Keratinocyte (primary cell): ENCODE data around the gene TEAD2. TPM values are rescaled to one million over a fixed set of nuclear protein-coding genes. Genes with fewer than 3 reads are reported as not detected.
A peak's percentile ranks its signal among the peaks of the same experiment; 100 is the strongest.
"Not testable (repeated sequence)": the region's sequence is repeated elsewhere in the genome, so short reads cannot be mapped to it uniquely, and the experiment has no call there.

Source experiments
- DNase-seq: peaks from one replicate; pipeline ENCODE4 v3.0.0-alpha.2; 2011; ENCODE audit warnings: low read depth, missing footprints, low spot score
- FAIRE-seq: peaks from 2 replicates; lab custom pipeline; 2011; peaks lifted over from hg19 to GRCh38; lab: Jason Lieb, UNC
- H2AFZ ChIP-seq: 2 replicates; pipeline ENCODE4 v1.6.0; 2012; ENCODE audit warnings: low read length, control low read depth, inconsistent platforms; ENCODE audit not compliant: control insufficient read depth
- H3K27ac ChIP-seq: 2 replicates; pipeline ENCODE4 v1.5.1; 2011; ENCODE audit warnings: low read length; ENCODE audit not compliant: control insufficient read depth, insufficient read depth
- H3K27me3 ChIP-seq: 3 replicates; pipeline ENCODE4 v1.6.0; 2011; ENCODE audit warnings: low read length; ENCODE audit not compliant: control insufficient read depth, insufficient read depth; ENCODE audit errors: extremely low read depth
- H3K36me3 ChIP-seq, 2 experiments: 2 replicates in 1 of 2; 3 replicates in 1 of 2; pipeline ENCODE4 v1.5.1; 2011; ENCODE audit warnings: low read length in 2 of 2, mild to moderate bottlenecking in 1 of 2; ENCODE audit not compliant: control insufficient read depth in 2 of 2, insufficient read depth in 2 of 2; ENCODE audit errors: extremely low read depth in 1 of 2
- H3K4me1 ChIP-seq: 3 replicates; pipeline ENCODE4 v1.5.1; 2011; ENCODE audit warnings: low read length; ENCODE audit not compliant: control insufficient read depth, insufficient read depth; ENCODE audit errors: extremely low read depth
- H3K4me2 ChIP-seq: 3 replicates; pipeline ENCODE4 v1.6.0; 2011; ENCODE audit warnings: low read depth, low read length; ENCODE audit not compliant: control insufficient read depth, insufficient read depth; ENCODE audit errors: extremely low read depth
- H3K4me3 ChIP-seq, 3 experiments: fragments of 200-600 bp in 1 of 3; sonication (generic) in 1 of 3; 2 replicates in 2 of 3; 3 replicates in 1 of 3; pipeline ENCODE4 v1.5.1; 2011 to 2016; ENCODE audit warnings: low read length in 3 of 3, mild to moderate bottlenecking in 3 of 3, control low read depth in 2 of 3, inconsistent platforms in 1 of 3, low read depth in 1 of 3, mixed read lengths in 1 of 3, mixed run types in 1 of 3, moderate library complexity in 1 of 3; ENCODE audit not compliant: control insufficient read depth in 2 of 3, insufficient read depth in 2 of 3; ENCODE audit errors: extremely low read depth in 1 of 3
- H3K79me2 ChIP-seq: 2 replicates; pipeline ENCODE4 v1.6.0; 2012; ENCODE audit warnings: low read length; ENCODE audit not compliant: control insufficient read depth, insufficient read depth
- H3K9ac ChIP-seq: 3 replicates; pipeline ENCODE4 v1.6.0; 2011; ENCODE audit warnings: low read length; ENCODE audit not compliant: control insufficient read depth, insufficient read depth; ENCODE audit errors: extremely low read depth
- H3K9me1 ChIP-seq: 3 replicates; pipeline ENCODE4 v1.6.0; 2011; ENCODE audit warnings: low read length; ENCODE audit not compliant: control insufficient read depth, insufficient read depth; ENCODE audit errors: extremely low read depth
- H3K9me3 ChIP-seq: 2 replicates; pipeline ENCODE4 v1.5.1; 2012; ENCODE audit warnings: low read depth, low read length; ENCODE audit not compliant: control insufficient read depth
- H4K20me1 ChIP-seq: 3 replicates; pipeline ENCODE4 v1.6.0; 2011; ENCODE audit warnings: low read length; ENCODE audit not compliant: control insufficient read depth, insufficient read depth; ENCODE audit errors: extremely low read depth
- EZH2 ChIP-seq: IDR thresholded peaks from one replicate; pipeline ENCODE4 v1.6.1; 2012; ENCODE audit warnings: inconsistent platforms, mild to moderate bottlenecking, low read length, moderate library complexity
- dilution Hi-C: fragments of 300-500 bp; cut with MboI; formaldehyde crosslinking; loops from one replicate; pipeline ENCODE4 v1.7.0; 2020; ENCODE audit warnings: low sequenced_read_pairs; ENCODE audit not compliant: extremely low pct_ligation_motif_present
- polyA plus RNA-seq, 5 experiments: library from polyadenylated mRNA; depleted of rRNA in 3 of 5; stranded (reverse) in 3 of 5; stranded (forward) in 1 of 5; unstranded in 1 of 5; fragments of >200 nt; gene quantifications; 1 replicate in 1 of 5; 2 replicates in 3 of 5; 3 replicates in 1 of 5; pipeline versions ENCODE4 v1.2.1 to v1.2.3, GENCODE V29; 2011 to 2012; ENCODE audit warnings: missing spikeins in 2 of 5, low read depth in 1 of 5, low replicate concordance in 1 of 5
- TF ChIP-seq, protein P1 (sequence below), 3 experiments: IDR thresholded peaks in 1 of 3; conservative IDR thresholded peaks in 1 of 3; optimal IDR thresholded peaks in 1 of 3; 2 replicates in 2 of 3; 3 replicates in 1 of 3; pipeline versions ENCODE3 to v1.5.1; 2011; ENCODE audit warnings: low read length in 3 of 3, mild to moderate bottlenecking in 3 of 3, moderate library complexity in 2 of 3, control low read depth in 1 of 3, inconsistent platforms in 1 of 3; ENCODE audit not compliant: insufficient read depth in 2 of 3; ENCODE audit errors: extremely low read depth in 1 of 3

Gene TEAD2
- polyA plus RNA-seq, 1 donor (not counting 4 experiments of a cell fraction or from before 2014, with no cell fraction given): 6.4 TPM

DNA sequence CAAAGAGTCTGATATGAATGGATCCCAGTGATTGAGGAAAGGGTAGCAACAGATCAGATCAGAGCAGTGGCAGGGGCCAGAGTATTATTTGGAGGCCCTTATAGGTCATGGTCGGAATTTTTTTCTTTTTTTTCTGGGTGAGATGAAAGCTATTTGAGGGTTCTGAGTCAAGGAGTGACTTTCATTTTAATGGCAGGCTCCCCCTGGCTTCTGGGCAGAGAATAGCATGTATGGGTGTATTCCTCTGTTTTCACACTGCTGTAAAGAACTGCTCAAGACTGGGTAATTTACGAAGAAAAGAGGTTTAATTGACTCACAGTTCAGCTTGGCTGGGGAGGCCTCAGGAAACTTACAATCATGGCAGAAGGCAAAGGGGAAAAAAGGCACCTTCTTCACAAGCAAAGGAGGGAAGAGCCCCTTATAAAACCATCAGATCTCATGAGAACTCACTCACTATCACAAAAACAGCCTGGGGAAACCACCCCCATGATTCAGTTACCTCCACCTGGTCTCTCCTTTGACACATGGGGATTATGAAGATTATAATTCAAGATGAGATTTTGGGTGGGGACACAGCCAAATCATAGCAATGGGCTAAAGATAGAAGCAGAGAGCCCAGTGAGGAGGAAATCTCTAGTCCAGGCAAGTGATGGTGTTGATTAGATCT is 34.2 kb downstream of the TEAD2 start:
- TF ChIP-seq, protein P1, sequence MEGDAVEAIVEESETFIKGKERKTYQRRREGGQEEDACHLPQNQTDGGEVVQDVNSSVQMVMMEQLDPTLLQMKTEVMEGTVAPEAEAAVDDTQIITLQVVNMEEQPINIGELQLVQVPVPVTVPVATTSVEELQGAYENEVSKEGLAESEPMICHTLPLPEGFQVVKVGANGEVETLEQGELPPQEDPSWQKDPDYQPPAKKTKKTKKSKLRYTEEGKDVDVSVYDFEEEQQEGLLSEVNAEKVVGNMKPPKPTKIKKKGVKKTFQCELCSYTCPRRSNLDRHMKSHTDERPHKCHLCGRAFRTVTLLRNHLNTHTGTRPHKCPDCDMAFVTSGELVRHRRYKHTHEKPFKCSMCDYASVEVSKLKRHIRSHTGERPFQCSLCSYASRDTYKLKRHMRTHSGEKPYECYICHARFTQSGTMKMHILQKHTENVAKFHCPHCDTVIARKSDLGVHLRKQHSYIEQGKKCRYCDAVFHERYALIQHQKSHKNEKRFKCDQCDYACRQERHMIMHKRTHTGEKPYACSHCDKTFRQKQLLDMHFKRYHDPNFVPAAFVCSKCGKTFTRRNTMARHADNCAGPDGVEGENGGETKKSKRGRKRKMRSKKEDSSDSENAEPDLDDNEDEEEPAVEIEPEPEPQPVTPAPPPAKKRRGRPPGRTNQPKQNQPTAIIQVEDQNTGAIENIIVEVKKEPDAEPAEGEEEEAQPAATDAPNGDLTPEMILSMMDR (optimal IDR thresholded peaks at IDR 0.05 in 1 of 3, IDR thresholded peaks at IDR 0.05 in 1 of 3, conservative IDR thresholded peaks at IDR 0.05 in 1 of 3; ENCODE audit: extremely low read depth in 1 of 3, insufficient read depth in 2 of 3, low read length in 3 of 3): peak; percentile 60 to 77 (median 69)
- no peak for TF ChIP-seq EZH2
- no peaks in the 10 kb centered on the region for H3K4me1 ChIP-seq

DNA sequence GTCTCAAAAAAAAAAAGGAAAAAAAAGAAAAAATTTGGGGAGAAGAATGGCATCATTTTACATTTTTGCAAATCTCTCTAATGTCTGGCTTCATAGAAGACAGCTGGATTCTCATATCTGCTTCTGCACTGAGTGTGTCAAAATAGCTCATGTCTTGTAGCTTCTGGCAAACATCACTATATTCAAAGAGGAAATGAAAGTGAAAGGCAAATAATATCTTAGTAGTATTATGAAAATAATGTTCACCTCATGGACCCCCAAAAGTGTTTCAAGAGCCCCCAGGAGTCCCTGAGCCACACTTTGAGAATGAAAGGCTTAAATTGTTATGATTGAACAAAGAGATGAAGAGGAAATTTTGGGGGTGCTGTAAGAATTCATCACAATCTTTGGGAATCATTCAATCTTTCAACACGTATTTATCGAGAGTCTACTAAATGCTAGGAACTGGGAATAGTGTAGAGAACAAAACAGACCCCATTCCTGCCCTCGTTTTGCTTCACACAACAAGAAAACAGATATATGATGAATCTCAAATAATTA is 36.0 kb downstream of the TEAD2 start:
- Histone ChIP-seq H3K36me3 (no peaks in the 10 kb centered on the region), H3K9me3 (no peaks in the 10 kb centered on the region), H2AFZ (no peak overlapping the region), H3K4me1 (no peaks in the 10 kb centered on the region), H3K9ac (no peak overlapping the region), H3K9me1 (no peaks in the 10 kb centered on the region), H3K4me3 (no peak overlapping the region), H3K27ac (no peak overlapping the region), H3K4me2 (no peak overlapping the region), H3K79me2 (no peaks in the 10 kb centered on the region), H3K27me3 (no peaks in the 10 kb centered on the region), H4K20me1 (no peaks in the 10 kb centered on the region)
- no peak for TF ChIP-seq EZH2
- TF ChIP-seq, protein P1 (optimal IDR thresholded peaks at IDR 0.05 in 1 of 3, IDR thresholded peaks at IDR 0.05 in 1 of 3, conservative IDR thresholded peaks at IDR 0.05 in 1 of 3; ENCODE audit: extremely low read depth in 1 of 3, insufficient read depth in 2 of 3, low read length in 3 of 3): no peak
- FAIRE-seq: no peak
- dilution Hi-C loops: no loop called here
- DNase-seq: no peak

More for the DNA sequence above, 34.2 kb downstream of the TEAD2 start:
- Histone ChIP-seq H3K9ac (no peak overlapping the region), H3K9me3 (no peaks in the 10 kb centered on the region), H3K9me1 (no peaks in the 10 kb centered on the region), H4K20me1 (no peaks in the 10 kb centered on the region), H3K27ac (no peak overlapping the region), H3K4me3 (no peak overlapping the region), H3K79me2 (no peaks in the 10 kb centered on the region), H3K36me3 (no peaks in the 10 kb centered on the region), H3K4me2 (no peak overlapping the region), H3K27me3 (no peaks in the 10 kb centered on the region), H2AFZ (no peak overlapping the region)
- FAIRE-seq: no peak
- DNase-seq: no peak
- dilution Hi-C loops: no loop called here

DNA sequence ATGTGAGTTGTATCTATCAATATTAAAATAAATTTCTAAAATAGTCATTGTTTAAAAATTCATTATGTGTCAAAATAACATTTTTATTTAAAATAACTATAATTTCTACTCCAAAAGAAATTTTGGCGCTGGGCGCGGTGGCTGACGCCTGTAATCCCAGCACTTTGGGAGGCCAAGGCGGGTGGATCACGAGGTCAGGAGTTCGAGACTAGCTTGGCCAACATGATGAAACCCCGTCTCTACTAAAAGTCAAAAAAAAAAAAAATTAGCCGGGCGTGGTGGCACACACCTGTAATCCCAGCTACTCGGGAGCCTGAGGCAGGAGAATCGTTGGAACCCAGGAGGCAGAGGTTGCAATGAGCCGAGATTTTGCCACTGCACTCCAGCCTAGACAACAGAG is 36.5 kb downstream of the TEAD2 start:
- H3K27ac ChIP-seq, H3K9me3 ChIP-seq, DNase-seq, H2AFZ ChIP-seq, H3K4me3 ChIP-seq, dilution Hi-C loops, H3K27me3 ChIP-seq, H3K9me1 ChIP-seq, H4K20me1 ChIP-seq, H3K4me2 ChIP-seq, FAIRE-seq, H3K36me3 ChIP-seq, H3K9ac ChIP-seq, H3K79me2 ChIP-seq, H3K4me1 ChIP-seq: not testable (repeated sequence)
